ENCODE measurements around the gene LIN7B.
"Not testable (repeated sequence)": the region's sequence is repeated elsewhere in the genome, so short reads cannot be mapped to it uniquely, and the experiment has no call there.

LIN7B gene

DNA sequence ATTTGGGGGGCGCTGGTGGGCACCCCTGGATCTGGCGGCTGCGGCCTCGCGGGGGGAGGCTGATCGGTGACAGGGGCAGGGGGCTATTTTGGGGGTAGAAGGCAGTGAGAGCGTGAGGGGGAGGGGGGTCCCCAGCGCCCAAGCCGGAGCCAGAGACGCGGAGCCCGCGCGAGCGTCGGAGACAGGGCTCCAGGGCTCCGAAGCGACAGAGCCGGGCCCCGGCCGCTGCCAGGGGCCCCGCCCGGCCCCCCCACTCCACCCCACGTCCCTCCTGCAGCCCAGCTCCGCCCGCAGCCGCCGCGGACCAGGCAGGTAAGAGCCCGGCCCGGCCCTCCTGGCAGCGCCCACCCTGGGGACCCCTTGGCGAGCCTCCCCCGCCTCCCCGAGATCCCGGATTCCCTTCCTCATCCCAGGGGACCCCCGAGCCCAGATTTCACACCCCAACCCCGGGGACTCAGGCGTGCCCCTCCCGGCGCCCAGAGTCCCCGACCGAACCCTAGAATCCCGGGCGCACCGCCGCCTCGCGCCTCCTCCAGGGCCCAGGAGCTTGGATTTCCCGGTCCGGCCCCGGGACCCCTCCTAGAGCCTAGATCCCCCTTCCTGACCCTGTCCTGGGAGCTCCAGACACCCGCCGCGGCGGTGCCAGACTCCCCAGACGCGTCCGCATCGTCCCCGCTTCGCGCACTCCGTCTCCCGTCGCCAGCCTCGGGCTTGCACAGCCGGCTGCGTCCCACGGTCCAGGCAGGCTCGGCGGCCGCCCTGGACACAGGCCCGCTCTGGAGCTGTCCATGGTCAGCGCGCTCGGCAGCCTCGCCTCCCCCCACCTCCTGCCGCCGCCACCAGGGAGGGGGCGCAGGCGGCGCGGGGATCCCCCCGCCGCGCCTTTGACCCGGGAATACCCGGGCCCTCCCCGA, 5.5 kb downstream of the LIN7B start, which contains the start of gene PPFIA3:
PPFIA3 (plus strand) TSS at position 134 of the 914 bp plus-strand sequence. CDS start 8,330 bp downstream, outside the sequence.
- Histone ChIP-seq H4K20me1 (peaks cover 0 to 25% (median 10%) of the 10 kb centered on the region in 11 experiments; a peak in 5 of 22 replicates), H3K4me2 (peak within 1 kb of the TSS; percentile 86 to 100 (median 98)), H3K36me3 (no peaks in the 10 kb centered on the region), H3K9ac (peak within 1 kb of the TSS; percentile 77 to 93 (median 88)), H3K27me3 (peaks cover 21 to 42% (median 34%) of the 10 kb centered on the region in 11 experiments), H3K4me1 (peaks cover 45 to 52% (median 49%) of the 10 kb centered on the region in 10 experiments), H3K27ac (peak within 1 kb of the TSS; percentile 85 to 97 (median 93)), H3K9me3 (replicated peaks in 1 of 11) (no peaks in the 10 kb centered on the region), H3K4me3 (peak within 1 kb of the TSS; percentile 58 to 77 (median 66))
- no peak for TF ChIP-seq Cebpa-rat (IDR thresholded peaks at IDR 0.05)

DNA sequence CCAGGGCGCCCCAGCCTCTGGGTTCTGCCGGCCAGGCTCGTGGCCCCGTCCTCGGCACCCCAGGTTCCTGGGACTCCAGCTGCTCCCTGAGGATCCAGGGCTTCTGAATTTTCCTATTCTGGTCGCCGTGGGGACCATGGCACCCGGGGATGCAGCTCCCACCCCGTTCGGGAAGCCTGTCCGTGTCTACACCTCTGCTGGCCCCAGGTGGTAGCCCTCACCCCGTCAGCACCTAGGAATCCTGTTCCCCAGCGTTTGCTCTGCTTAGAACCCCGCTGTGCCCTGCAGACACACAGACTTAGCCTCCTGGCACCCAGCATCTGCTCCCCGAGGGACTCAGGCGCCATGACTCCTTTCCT, 6.1 kb downstream of the LIN7B start:
- Histone ChIP-seq H3K9ac (peak overlapping the region; percentile 60 to 92 (median 82); a peak in 15 of 22 replicates), H3K4me3 (peak overlapping the region; percentile 58 to 77 (median 66)), H3K27ac (no peak overlapping the region), H3K27me3 (peaks cover 21 to 42% (median 34%) of the 10 kb centered on the region in 11 experiments), H3K4me2 (peak overlapping the region; percentile 86 to 100 (median 98)), H3K36me3 (no peaks in the 10 kb centered on the region), H3K4me1 (peaks cover 39 to 46% (median 43%) of the 10 kb centered on the region in 10 experiments), H4K20me1 (peaks cover 0 to 22% (median 10%) of the 10 kb centered on the region in 11 experiments; a peak in 5 of 22 replicates), H3K9me3 (replicated peaks in 1 of 11) (no peaks in the 10 kb centered on the region)
- no peak for TF ChIP-seq Cebpa-rat (IDR thresholded peaks at IDR 0.05)

DNA sequence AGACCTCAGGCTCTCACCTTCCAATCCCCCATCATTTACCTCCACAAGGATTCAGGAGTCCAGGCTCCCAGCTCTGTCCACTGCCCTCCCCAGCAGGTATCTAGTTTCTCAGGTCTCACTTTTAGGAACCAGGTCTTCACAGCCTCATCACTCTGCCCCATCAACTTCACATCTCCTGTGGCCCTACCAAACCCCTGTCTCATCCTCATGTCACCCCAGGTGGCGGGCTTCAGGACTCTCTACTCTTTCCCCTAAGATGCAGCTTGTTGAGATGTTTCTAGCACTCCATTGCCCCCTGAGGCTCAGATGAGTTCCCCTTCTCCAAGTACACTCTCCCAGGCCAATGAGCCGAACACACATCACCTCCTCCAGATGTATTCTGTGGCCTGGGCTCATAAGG, 6.7 kb downstream of the LIN7B start:
- H3K9ac ChIP-seq: no peak overlapping the region
- TF ChIP-seq Cebpa-rat (IDR thresholded peaks at IDR 0.05): no peak
- peak overlapping the region in 9 of 11 experiments; percentile 91 to 100 (median 98); a peak in 11 of 22 replicates for H3K4me2 ChIP-seq

DNA sequence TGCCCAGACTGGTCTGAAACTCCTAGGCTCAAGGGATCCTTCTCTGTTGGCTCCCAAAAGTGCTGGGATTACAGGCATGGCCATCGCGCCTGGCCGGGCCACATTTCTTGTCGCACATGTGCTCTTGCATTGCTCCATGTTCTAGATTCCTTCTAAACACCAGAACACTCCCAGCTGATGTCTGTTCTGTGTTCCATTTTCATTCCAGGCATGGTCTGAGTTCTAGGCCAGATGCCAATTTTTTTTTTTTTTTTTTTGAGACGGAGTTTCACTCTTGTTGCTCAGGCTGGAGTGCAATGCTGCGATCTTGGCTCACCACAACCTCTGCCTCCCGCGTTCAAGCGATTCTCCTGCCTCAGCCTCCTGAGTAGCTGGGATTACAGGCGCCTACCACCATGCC, 7.7 kb downstream of the LIN7B start:
- peaks cover 0 to 22% (median 10%) of the 10 kb centered on the region in 11 experiments; a peak in 5 of 22 replicates for H4K20me1 ChIP-seq
- not testable (repeated sequence) for H3K4me3 ChIP-seq

More for the DNA sequence above, 6.7 kb downstream of the LIN7B start:
- Histone ChIP-seq H3K4me1 (peaks cover 34 to 43% (median 39%) of the 10 kb centered on the region in 10 experiments), H3K27ac (no peak overlapping the region), H3K36me3 (no peaks in the 10 kb centered on the region), H3K4me3 (peak overlapping the region in 2 of 10 experiments; percentile 68 to 77; a peak in 4 of 20 replicates), H3K9me3 (replicated peaks in 1 of 11) (no peaks in the 10 kb centered on the region), H4K20me1 (peaks cover 0 to 22% (median 10%) of the 10 kb centered on the region in 11 experiments; a peak in 5 of 22 replicates), H3K27me3 (peaks cover 21 to 42% (median 34%) of the 10 kb centered on the region in 11 experiments)

DNA sequence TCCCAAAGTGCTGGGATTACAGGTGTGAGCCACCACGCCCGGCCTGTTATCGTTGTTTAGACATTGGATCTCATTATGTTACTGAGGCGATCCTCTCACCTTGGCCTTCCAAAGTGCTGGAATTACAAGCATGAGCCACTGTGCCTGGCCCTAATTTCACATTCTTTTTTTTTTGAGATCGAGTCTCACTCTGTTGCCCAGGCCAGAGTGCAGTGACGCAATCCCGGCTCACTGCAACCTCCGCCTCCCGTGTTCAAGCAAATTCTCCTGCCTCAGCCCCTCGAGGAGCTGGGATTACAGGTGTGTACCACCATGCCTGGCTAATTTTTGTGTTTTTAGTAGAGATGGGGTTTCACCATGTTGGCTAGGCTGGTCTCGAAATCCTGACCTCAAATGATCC, 9.1 kb downstream of the LIN7B start:
- peaks cover 21 to 42% (median 34%) of the 10 kb centered on the region in 11 experiments for H3K27me3 ChIP-seq
- not testable (repeated sequence) for H3K27ac ChIP-seq; H3K36me3 ChIP-seq; H3K9ac ChIP-seq; H3K4me3 ChIP-seq; H3K9me3 ChIP-seq (replicated peaks in 1 of 11); H3K4me2 ChIP-seq
- peaks cover 14 to 24% (median 21%) of the 10 kb centered on the region in 10 experiments for H3K4me1 ChIP-seq
- TF ChIP-seq Cebpa-rat (IDR thresholded peaks at IDR 0.05): peak in 3 of 11 experiments; percentile 18 to 65 (median 24); a peak in 3 of 22 replicates
- H4K20me1 ChIP-seq: peaks cover 0 to 17% (median 10%) of the 10 kb centered on the region in 11 experiments; a peak in 5 of 22 replicates

More for the DNA sequence above, 7.7 kb downstream of the LIN7B start:
- not testable (repeated sequence) for H3K9me3 ChIP-seq (replicated peaks in 1 of 11); H3K4me2 ChIP-seq; H3K9ac ChIP-seq; H3K27ac ChIP-seq; H3K36me3 ChIP-seq
- peaks cover 21 to 42% (median 34%) of the 10 kb centered on the region in 11 experiments for H3K27me3 ChIP-seq
- H3K4me1 ChIP-seq: peaks cover 25 to 33% (median 29%) of the 10 kb centered on the region in 10 experiments

DNA sequence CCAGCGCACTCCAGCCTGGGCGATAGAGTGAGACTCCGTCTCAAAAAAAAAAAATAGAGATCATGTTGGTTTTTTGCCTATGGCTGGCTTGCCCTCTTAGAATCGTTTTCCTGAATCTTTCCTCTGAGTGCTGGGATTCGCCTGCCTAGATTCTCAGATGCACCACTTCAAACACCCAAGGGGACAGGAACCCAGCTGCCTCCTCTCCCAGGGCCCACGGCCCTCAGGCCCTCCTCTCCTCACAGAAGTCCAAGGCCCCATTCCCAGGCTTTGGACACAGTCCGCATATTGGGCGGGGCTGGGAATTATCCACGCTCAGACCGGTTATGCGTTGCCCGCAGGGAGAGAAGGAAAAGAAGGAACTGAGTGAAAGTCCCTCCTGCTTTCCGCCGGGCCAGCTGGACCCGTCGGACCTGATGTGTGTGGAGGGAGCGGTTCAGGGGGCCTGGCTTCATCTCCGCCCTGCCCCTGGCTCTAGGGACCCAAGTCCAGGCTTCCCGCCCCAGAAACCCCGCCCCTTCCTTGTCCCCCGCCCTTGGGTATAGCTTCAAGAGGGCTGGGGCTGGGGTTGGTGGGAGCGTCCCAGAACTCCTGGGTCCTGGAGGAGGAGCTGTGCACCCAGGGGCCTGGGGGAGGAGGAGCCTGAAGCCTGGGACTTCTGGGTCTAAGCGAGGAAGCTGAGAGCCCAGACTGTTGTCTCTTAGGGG, 11.0 kb downstream of the LIN7B start:
- Histone ChIP-seq H3K9me3 (replicated peaks in 1 of 11) (peaks cover 0 to 19% (median 4%) of the 10 kb centered on the region in 11 experiments; a peak in 9 of 22 replicates), H3K27ac (no peak overlapping the region), H3K36me3 (peaks cover under 1 to 6% (median 4%) of the 10 kb centered on the region in 11 experiments; a peak in 15 of 22 replicates), H4K20me1 (peaks cover 0 to 12% (median 6%) of the 10 kb centered on the region in 11 experiments; a peak in 5 of 22 replicates), H3K9ac (no peak overlapping the region), H3K4me3 (no peak overlapping the region), H3K27me3 (peaks cover 14 to 33% (median 25%) of the 10 kb centered on the region in 11 experiments), H3K4me2 (no peak overlapping the region), H3K4me1 (peaks cover 13 to 29% (median 24%) of the 10 kb centered on the region in 10 experiments)
- TF ChIP-seq Cebpa-rat (IDR thresholded peaks at IDR 0.05): no peak

DNA sequence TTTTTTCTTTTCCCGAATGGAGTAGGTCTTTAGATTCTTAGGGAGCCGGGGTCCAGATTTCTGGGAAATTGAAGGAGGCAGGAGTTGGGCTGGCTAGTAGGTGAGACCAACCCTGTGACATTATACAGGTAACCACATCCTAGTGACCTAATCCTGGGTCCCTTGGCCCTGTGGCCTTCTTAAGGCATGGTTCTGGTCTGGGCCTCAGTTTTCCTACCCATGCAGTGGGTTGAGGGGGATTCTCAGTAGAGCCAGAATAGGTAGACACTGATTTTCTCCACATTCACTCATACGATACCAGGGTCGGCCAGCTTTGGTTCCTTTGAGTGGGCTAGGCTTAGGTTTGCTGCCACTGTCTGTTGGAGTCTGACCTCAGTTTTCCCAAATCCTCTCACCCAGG, 12.4 kb downstream of the LIN7B start:
- peaks cover 0 to 25% (median 9%) of the 10 kb centered on the region in 11 experiments; a peak in 9 of 22 replicates for H3K9me3 ChIP-seq (replicated peaks in 1 of 11)
- peaks cover 8 to 18% (median 12%) of the 10 kb centered on the region in 11 experiments; a peak in 16 of 22 replicates for H3K36me3 ChIP-seq
- no peak overlapping the region for H3K4me3 ChIP-seq
- H4K20me1 ChIP-seq: no peaks in the 10 kb centered on the region
- no peak overlapping the region for H3K4me2 ChIP-seq
- peaks cover 0 to 19% (median 11%) of the 10 kb centered on the region in 11 experiments; a peak in 20 of 22 replicates for H3K27me3 ChIP-seq
- peaks cover 9 to 21% (median 18%) of the 10 kb centered on the region in 10 experiments for H3K4me1 ChIP-seq
- no peak overlapping the region for H3K9ac ChIP-seq
- TF ChIP-seq Cebpa-rat (IDR thresholded peaks at IDR 0.05): no peak
- no peak overlapping the region for H3K27ac ChIP-seq

DNA sequence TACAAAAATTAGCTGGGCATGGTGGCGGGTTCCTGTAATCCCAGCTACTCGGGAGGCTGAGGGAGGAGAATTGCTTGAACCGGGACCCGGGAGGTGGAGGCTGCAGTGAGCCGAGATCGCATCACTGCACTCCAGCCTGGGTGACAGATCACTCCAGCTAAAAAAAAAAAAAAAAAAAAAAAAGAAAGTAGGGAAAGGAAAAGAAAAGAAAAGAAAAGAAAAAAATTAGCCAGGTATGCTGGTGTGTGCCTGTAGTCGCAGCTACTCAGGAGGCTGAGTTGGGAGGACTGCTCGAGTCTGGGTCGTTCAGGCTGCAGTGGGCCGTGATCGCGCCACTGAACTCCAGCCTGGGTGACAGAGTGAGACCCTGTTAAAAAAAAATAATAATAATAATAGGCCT, 13.1 kb downstream of the LIN7B start:
- Histone ChIP-seq H3K36me3 (peaks cover 8 to 18% (median 12%) of the 10 kb centered on the region in 11 experiments; a peak in 16 of 22 replicates), H3K4me2 (peak overlapping the region; percentile 51 to 82 (median 67); a peak in 20 of 22 replicates), H3K27me3 (peaks cover 0 to 13% (median 4%) of the 10 kb centered on the region in 11 experiments; a peak in 16 of 22 replicates), H3K9me3 (replicated peaks in 1 of 11) (peaks cover 0 to 25% (median 9%) of the 10 kb centered on the region in 11 experiments; a peak in 9 of 22 replicates), H3K9ac (0 out of 22 replicates have a peak overlapping the region, but pooled peaks of 1 of the 11 experiments have one; percentile 48), H3K4me1 (peaks cover 9 to 21% (median 18%) of the 10 kb centered on the region in 10 experiments)
- not testable (repeated sequence) for H3K27ac ChIP-seq, H4K20me1 ChIP-seq, H3K4me3 ChIP-seq
